LNCaP clone FGC (cell line): ENCODE measurements around the gene RGS13.

Experiments used
- DNase-seq: peaks from one replicate; pipeline ENCODE4 v3.0.0-alpha.2; 2011; ENCODE audit warnings: low read depth
- H3K4me3 ChIP-seq: 2 replicates; pipeline ENCODE4 v1.5.1; 2011; ENCODE audit warnings: mild to moderate bottlenecking, low read depth, low read length, control low read depth
- CTCF ChIP-seq: IDR thresholded peaks from 2 replicates; pipeline ENCODE4 v1.5.1; 2012; ENCODE audit warnings: mild to moderate bottlenecking; ENCODE audit not compliant: control insufficient read depth, insufficient read depth; ENCODE audit errors: extremely low read depth

RGS13 gene

DNA sequence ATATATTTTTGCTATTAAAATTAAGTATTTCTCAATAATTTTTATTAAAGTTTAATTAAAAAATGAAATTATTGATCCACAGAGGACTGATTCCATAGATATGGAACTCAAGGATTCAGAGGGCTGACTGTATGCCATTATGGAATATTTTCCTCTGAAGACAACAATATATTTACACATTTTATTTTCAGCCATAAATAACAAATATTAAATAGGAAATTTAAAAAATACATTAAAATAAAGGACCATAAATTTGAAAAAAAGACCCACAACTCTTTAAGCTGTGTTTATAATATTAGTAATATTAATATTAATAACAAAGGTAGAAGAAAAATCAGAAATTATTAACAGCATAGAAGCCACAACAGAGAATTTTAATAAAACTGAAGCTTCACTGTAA, 18.2 kb downstream of the RGS13 start:
- no peak for TF ChIP-seq CTCF
- no peak overlapping the region for H3K4me3 ChIP-seq
- no peak for DNase-seq

GRCh38 chr1:192654591-192655251, 18.8 kb downstream of the RGS13 start:
- DNase-seq: no peak
- no peak for TF ChIP-seq CTCF
- H3K4me3 ChIP-seq: no peak overlapping the region

GRCh38 chr1:192657760-192658159, 21.8 kb downstream of the RGS13 start:
- DNase-seq: no peak

GRCh38 chr1:192658255-192658654, 22.3 kb downstream of the RGS13 start:
- no peak for TF ChIP-seq CTCF
- DNase-seq: no peak
- no peak overlapping the region for H3K4me3 ChIP-seq

More at GRCh38 chr1:192657760-192658159, 21.8 kb downstream of the RGS13 start:
- H3K4me3 ChIP-seq: no peak overlapping the region
- TF ChIP-seq CTCF: no peak

GRCh38 chr1:192660613-192661012, 24.7 kb downstream of the RGS13 start:
- DNase-seq: no peak
- TF ChIP-seq CTCF: no peak
- no peak overlapping the region for H3K4me3 ChIP-seq

DNA sequence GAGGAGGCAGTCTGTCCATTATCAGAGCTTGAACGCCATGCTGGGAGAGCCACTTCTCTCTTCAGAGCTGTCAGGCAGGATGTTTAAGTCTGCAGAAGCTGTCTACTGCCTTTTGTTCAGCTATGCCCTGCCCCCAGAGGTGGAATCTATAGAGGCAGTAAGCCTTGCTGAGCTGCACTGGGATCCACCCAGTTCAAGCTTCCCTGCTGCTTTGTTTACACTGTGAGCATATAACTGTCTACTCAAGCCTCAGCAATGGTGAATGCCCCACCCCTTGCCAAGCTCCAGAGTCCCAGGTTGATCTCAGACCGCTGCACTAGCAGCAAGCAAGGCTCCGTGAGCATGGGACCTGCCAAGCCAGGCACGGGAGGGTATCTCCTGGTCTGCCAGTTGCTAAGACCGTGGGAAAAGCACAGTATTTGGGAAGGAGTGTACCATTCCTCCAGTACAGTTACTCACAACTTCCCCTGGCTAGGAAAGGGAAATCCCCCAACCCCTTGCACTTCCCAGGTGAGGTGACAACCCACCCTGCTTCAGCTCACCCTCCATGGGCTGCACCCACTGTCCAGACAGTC, 32.5 kb downstream of the RGS13 start:
- H3K4me3 ChIP-seq: no peak overlapping the region
- DNase-seq: peak; percentile 54

More for the DNA sequence above, 32.5 kb downstream of the RGS13 start:
- no peak for TF ChIP-seq CTCF
